NCI-H1436 treated with DMSO at 0.1 percent for 48 hours (cell line): ENCODE results near the gene GRIN3B.

ENCODE experiments used
- DNase-seq: peaks from one replicate; lab custom pipeline; 2025; lab: John Stamatoyannopoulos, UW

The GRIN3B gene

GRCh38 chr19:964761-965694, 35.2 kb upstream of the GRIN3B start:
- no peak for DNase-seq

DNA sequence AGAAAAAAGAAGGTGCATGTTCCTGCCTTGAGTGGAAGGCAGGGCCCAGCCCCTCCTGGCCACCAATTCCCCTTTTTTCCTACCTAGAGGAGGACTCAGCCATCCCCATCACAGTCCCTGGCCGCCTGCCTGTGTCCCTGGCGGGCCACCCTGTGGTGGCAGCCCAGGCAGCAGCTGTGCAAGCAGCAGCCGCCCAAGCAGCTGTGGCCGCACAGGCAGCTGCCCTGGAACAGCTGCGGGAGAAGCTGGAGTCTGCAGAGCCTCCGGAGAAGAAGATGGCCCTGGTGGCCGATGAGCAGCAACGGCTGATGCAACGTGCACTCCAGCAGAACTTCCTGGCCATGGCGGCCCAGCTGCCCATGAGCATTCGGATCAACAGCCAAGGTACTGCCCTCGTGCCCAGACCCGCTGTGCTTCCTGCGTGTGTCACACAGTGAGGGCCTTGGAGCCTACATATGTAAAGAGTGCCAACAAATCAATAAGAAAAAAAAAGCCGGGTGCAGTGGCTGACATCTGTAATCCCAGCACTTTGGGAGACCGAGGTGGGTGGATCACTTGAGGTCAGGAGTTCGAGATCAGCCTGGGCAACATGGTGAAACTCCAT, 33.6 kb upstream of the GRIN3B start:
- no peak for DNase-seq

DNA sequence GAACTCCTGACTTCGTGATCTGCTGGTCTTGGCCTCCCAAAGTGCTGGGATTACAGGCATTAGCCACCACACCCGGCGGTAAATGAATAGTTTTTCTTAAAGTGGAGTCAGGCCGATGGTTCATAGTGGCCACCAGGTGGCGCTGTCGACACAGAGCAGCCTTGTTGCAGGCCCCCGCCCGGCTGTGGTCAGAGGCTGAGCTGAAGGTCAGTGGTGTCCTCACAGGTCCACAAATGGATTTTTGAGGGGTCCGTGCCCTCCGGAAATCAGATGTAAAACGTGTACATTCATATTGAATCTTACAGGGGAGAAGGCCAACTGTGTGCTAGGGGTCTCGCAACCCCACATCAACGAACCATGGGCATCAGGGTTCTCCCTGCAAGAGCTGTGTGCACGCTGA, 29.5 kb upstream of the GRIN3B start:
- DNase-seq = no peak

DNA sequence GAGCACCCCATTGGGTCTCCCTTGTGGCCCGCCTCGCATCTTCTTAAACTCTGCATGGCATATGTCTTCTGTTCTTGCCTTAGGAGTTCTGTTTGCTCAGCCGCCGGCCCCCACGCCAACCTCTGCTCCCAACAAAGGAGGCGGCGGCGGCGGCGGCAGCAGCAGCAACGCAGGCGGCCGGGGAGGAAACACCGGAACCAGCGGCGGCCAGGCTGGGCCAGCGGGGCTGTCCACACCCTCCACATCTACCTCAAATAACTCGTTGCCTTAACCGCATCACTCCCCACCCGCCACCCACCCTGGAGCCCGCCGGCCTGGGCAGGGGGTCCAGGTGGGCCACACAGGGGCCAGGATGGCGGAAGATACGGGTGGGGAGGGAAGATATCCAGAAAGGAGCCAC, 28.4 kb upstream of the GRIN3B start:
- DNase-seq = no peak

DNA sequence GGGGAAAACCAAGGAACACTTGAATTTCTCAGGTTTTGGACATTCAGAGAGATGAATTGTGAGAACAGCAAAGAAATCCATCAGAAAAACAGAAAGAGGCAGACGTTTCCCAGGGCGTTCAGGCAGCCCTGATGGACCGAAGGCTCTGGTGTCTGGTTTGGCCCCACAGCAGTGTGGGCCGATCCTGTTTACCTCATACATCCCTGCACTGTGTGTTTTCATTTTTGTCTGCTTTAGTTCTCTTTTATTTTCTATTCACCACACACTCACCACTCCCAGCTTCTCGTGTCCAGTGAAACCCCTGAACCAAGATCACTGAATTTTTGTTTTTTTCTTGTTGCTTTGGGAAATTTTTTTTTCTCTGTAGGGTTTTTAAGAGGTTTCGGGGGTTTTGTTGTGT, 27.9 kb upstream of the GRIN3B start:
- DNase-seq = no peak

GRCh38 chr19:973726-974563, 26.3 kb upstream of the GRIN3B start:
- DNase-seq = no peak

DNA sequence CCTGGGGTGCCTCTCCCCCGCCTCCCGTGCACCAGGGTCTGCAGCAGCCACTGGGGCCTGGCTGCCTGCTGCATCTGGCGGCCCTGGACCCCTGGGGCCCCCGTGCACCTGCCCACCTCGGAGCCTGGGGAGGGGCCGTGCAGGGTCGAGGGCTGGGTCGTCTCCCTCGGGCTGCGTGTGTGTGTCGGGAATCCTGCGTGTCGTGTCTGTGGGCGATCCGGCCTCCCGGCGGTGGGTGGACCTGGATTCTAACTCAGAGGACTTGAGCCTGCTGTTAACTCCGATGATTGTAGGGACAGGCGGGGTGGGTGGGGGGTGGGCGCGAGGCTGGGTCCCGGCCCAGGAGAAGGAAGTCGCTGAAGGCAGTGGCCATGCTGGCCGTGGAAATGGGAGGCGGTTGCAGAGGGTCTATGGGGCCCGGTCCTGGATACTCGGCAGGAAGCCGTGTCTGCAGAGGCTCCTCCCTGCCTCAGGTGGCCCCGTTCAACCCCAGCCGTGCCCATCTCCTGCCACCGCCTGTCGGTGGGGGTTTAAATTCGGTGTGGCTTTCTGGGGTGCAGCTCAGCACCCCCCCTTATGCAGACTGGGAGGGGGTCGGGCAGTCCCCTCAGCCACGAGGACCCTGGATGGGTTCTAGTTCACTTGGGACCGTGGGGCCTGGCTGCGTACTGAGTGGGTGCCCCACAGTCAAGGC, 25.5 kb upstream of the GRIN3B start:
- DNase-seq = no peak

GRCh38 chr19:976476-976875, 23.7 kb upstream of the GRIN3B start:
- no peak for DNase-seq

DNA sequence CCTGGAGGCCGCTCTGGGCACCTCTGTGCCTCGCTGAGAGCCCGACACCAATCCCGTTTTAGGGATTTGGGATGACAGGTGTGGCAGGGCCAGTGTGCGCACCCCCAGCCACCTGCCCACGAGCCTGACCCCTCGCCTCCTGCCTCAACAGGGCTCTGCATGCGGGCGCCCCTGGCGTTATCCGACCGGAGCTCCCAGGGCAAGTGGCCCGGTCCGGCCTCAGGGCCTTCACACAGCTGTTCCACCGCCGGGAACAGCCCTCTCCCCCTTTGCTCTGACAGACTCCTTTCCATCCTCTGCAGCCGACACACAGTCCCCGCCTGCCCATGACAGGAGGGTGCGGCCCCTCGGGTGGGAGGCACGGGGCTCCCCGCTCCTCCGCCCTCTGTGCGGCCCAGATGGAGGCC, 23.2 kb upstream of the GRIN3B start:
- DNase-seq = no peak

- no peak for DNase-seq
Observed at GRCh38 chr19:979318-979741, 20.9 kb upstream of the GRIN3B start.

GRCh38 chr19:980133-980998, 19.9 kb upstream of the GRIN3B start:
- DNase-seq = no peak

GRCh38 chr19:982567-983170, 17.6 kb upstream of the GRIN3B start:
- DNase-seq = no peak

- DNase-seq = no peak
Observed at GRCh38 chr19:984165-984967, 15.9 kb upstream of the GRIN3B start, which contains the start of gene WDR18. TSS of gene WDR18 (plus strand) at chr19:984345. CDS start at chr19:984354, 9 bp downstream.

- no peak for DNase-seq
Observed at GRCh38 chr19:986083-986482, 14.1 kb upstream of the GRIN3B start.

DNA sequence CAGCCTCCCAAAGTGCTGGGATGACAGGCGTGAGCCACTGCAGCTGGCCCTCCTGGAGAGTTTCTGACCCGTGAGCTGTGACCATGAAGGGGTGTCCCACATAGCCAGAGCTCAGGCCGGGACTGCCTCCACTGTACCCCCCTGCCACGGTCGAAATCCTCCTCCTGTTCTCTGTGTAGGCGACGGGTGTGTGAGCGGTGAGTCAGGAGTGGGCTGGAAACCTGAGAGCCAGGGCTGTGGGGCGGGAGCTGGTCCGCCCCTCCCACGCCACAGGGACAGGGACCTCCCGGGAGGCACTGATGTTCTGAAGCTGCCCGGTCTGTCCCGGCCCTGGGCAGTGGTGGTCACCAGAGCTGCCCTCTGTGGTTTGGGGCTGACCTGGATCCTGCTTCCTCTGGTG, 12.1 kb upstream of the GRIN3B start:
- DNase-seq = no peak

DNA sequence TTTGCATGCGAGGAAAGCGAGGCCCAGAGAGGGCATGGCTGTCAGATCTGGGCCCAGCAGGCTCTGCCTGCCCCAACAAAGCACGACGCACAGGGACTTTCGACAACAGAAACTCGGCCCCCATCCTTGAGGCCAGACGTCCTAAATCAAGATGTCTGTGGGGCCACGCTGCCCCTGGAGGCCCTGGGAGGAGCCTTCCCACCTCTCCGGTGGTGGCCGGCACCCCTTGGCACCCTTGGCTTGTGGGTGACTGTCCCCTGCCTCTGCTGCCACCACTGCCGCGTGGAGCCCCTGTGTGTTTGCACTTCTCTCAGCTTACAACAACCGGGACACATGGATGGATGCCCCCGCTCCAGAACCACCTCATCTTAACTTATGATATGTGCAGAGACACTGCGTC, 11.7 kb upstream of the GRIN3B start:
- DNase-seq = no peak

DNA sequence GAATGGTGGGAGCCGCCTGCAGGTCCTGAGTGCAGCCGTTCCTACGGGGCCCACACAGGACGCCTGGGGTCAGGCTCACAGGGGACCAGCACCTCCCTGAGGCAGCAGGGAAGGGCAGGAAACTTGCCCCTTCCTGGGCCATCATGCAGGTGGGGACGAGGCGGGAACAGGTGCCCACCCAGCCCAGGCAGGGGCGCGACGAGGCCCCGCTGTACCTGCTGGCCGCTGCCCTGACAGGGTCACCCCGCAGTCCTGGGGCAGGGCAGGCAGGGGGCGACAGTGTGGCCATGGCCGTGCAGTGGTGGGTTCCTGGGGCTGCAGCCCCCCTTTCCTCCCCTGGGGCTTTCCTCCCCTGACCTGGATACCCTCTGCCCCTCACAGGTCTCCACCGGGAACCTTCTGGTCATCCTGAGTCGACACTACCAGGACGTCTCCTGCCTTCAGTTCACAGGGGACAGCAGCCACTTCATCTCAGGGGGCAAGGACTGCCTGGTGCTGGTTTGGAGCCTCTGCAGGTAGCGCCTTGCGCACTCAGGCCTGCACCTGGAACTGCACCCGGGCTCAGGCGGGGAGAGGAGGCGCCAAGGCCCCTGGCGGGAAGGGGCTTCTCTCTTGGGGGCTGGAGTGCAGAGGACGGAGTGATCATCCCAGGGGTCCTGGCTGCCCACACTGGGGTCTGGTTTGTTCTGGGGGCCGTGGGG, 10.7 kb upstream of the GRIN3B start:
- DNase-seq = no peak

DNA sequence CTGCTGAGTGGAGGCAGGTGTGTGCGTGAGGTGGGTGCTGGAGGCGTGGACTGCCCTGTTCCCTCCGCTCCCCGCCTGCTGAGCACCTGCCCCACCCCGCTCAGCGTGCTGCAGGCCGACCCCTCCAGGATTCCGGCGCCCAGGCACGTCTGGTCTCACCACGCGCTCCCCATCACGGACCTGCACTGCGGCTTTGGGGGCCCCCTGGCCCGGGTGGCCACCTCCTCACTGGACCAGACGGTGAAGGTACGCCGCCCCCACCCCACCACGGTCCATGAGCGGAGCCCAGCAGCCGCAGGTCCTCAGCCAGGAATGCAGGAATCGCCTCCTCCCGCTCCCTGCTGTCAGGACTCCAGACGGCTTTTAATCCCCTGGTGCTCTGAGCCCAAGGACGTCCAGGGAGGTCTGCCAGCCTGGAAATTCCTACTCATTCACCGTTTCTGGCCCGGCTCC, 10.1 kb upstream of the GRIN3B start:
- DNase-seq = no peak

DNA sequence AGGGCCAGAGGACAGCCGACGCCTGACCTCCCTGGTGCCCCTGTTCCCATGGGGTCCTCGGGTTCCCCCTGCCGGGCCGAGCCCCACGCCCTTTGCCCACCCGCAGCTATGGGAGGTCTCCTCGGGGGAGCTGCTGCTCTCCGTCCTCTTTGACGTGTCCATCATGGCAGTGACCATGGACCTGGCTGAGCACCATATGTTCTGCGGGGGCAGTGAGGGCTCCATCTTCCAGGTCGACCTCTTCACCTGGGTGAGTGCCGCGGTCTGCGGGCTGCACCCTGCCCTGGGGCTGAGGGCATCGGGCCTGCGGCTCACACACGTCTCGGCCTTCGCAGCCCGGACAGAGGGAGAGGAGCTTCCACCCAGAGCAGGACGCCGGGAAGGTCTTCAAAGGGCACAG, 9.5 kb upstream of the GRIN3B start:
- DNase-seq = no peak
